ENCODE data around the gene NHLRC1. TPM values are rescaled to one million over a fixed set of nuclear protein-coding genes. Genes with fewer than 3 reads are reported as not detected.

Gene NHLRC1
- total and polyA plus RNA-seq, 9 of the 15 experiments (the other 6 are each of a cell fraction or from before 2014, with no cell fraction given) = not detected

- peak; percentile 60 for FAIRE-seq
- intact Hi-C loops (cut with micrococcal nuclease) = loop anchor here (5.0 to 10.0 kb wide), 2 partner anchors 106 to 451 kb away; partner anchors contain the start of genes DEK and NUP153
- CTCF ChIA-PET (ENCODE audit: low intra/inter-chr PET ratio) = interaction anchor here (0.5 kb wide), 1 partner anchor 565 kb away, joined by 3 read pairs; no protein-coding TSS in a partner anchor
- TF ChIP-seq MLLT1 (IDR thresholded peaks at IDR 0.05) (no peak), HINFP (tag; conservative IDR thresholded peaks at IDR 0.05; ENCODE audit: low read depth) (0 out of 2 replicates have a peak, but pooled peaks have one; percentile 39), XRCC4 (IDR thresholded peaks at IDR 0.05; ENCODE audit: extremely low read depth, insufficient read depth, insufficient read length) (no peak), PKNOX1 (IDR thresholded peaks at IDR 0.05) (peak; percentile 39; the same call in 1 of the 2 replicates), CTCF (IDR thresholded peaks at IDR 0.05 in 2 of 3, conservative IDR thresholded peaks at IDR 0.05 in 1 of 3; ENCODE audit: insufficient read depth in 2 of 3, low read depth in 1 of 3, low read length in 3 of 3) (peak; percentile 58 to 76 (median 66)), RB1 (IDR thresholded peaks at IDR 0.05; ENCODE audit: low read depth) (0 out of 2 replicates have a peak, but pooled peaks have one; percentile 42), ZNF398 (CRISPR knock-in tag; IDR thresholded peaks at IDR 0.05) (no peak), ZEB2 (IDR thresholded peaks at IDR 0.05) (peak; percentile 68), ZNF512 (tag; IDR thresholded peaks at IDR 0.05) (no peak), MXI1 (IDR thresholded peaks at IDR 0.05; ENCODE audit: low read depth, low read length) (0 out of 2 replicates have a peak, but pooled peaks have one; percentile 31)
These were observed 33.5 kb upstream of the NHLRC1 start for GRCh38 chr6:18155864-18156421.

More at GRCh38 chr6:18155864-18156421, 33.5 kb upstream of the NHLRC1 start:
- Histone ChIP-seq H3K36me3 (ENCODE audit: control insufficient read depth, insufficient read depth, low read length) (peaks cover 20% of the 10 kb centered on the region), H3K79me2 (ENCODE audit: control insufficient read depth, insufficient read depth, low read length) (peaks cover 40% of the 10 kb centered on the region), H3K4me1 (replicated peaks in 1 of 2; ENCODE audit: control insufficient read depth in 2 of 2, insufficient read depth in 2 of 2, low read length in 2 of 2) (peaks cover 14 to 25% of the 10 kb centered on the region in 2 experiments), H3K9me3 (replicated peaks; ENCODE audit: control insufficient read depth, insufficient read depth, low read depth, low read length) (no peaks in the 10 kb centered on the region), H3K9ac (ENCODE audit: insufficient read depth in 1 of 2, low read depth in 2 of 2, low read length in 2 of 2) (peak overlapping the region; percentile 72 to 95), H3K27ac (ENCODE audit: extremely low read depth, low read depth, low read length) (peak overlapping the region; percentile 65), H4K20me1 (replicated peaks; ENCODE audit: control insufficient read depth, insufficient read depth, low read length) (no peaks in the 10 kb centered on the region), H3K4me3 (peak overlapping the region; percentile 74), H3K27me3 (ENCODE audit: control insufficient read depth in 2 of 2, insufficient read depth in 2 of 2, low read length in 2 of 2) (no peaks in the 10 kb centered on the region), H2AFZ (ENCODE audit: low read depth, low read length) (peak overlapping the region; percentile 83), H3K9me1 (ENCODE audit: control insufficient read depth, insufficient read depth, low read length) (no peaks in the 10 kb centered on the region), H3K4me2 (ENCODE audit: insufficient read depth, low read length) (peak overlapping the region; percentile 78)
- peak; percentile 63 to 82 (median 69) for DNase-seq (ENCODE audit: extremely low read depth in 1 of 4, low spot score in 3 of 4)
- in situ Hi-C loops (cut with MboI) = no loop called here
- WGBS (ENCODE audit: insufficient coverage, low coverage, missing lambda C conversion rate) = 0% methylated on average over 26 of the region's 26 CpGs
- POLR2A ChIA-PET = interaction anchor here (0.7 to 1.1 kb wide), 2 partner anchors 16 to 185 kb away, joined by 3 read pairs; no protein-coding TSS in a partner anchor
- peak; percentile 69 for ATAC-seq
- no TSS peak for BruUV-seq (replicated peaks)

Data from K562 (cell line).